ENCODE measurements around the gene BRINP3. TPM values are rescaled to one million over a fixed set of nuclear protein-coding genes. Genes with fewer than 3 reads are reported as not detected.

The BRINP3 gene
- total RNA-seq, 3 donors from 2014 or later (not counting 1 experiment from before 2014, with no cell fraction given), result not detected

DNA sequence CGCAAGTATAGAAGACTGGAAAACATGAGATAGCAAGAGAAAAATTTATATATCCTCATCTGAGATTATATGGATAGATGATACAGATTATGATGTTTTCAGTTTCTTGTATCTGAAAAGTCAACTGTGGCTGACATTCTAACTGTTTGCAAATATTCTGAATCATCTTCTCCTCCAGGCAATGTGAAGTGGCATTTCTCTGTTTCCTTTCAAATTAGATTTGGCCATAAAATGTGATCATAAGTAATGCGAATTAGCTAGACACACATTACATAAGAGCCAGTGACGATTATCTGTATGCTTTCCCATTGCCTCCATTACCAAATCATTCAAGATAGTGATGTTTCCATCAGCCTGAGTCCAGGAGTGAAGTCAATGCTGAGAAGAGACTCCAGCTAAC lies 265.2 kb downstream of the BRINP3 start:
- no peaks in the 10 kb centered on the region for H3K4me1 Mint-ChIP-seq
- H3K4me3 Mint-ChIP-seq, result no peak overlapping the region
- Histone ChIP-seq H3K27ac (ENCODE audit: low read length) (no peak overlapping the region), H3K36me3 (ENCODE audit: control insufficient read depth, insufficient read depth, low read length) (no peaks in the 10 kb centered on the region), H3K4me1 (ENCODE audit: control insufficient read depth, insufficient read depth, low read length) (no peaks in the 10 kb centered on the region), H3K4me3 (ENCODE audit: low read length) (no peak overlapping the region), H3K9me3 (ENCODE audit: control insufficient read depth, insufficient read depth, low read length) (peaks cover 6% of the 10 kb centered on the region), H3K27me3 (ENCODE audit: control insufficient read depth, insufficient read depth, low read length) (no peaks in the 10 kb centered on the region)
- no peak for ATAC-seq
- H3K9me3 Mint-ChIP-seq, result peaks cover 7 to 9% of the 10 kb centered on the region in 2 donors
- H3K27me3 Mint-ChIP-seq (ENCODE audit: low read depth in 2 of 2), result no peaks in the 10 kb centered on the region
- no peak for DNase-seq
- H3K27ac Mint-ChIP-seq, result no peak overlapping the region
- 77% methylated on average over 2 of the region's 3 CpGs for WGBS (ENCODE audit: insufficient coverage)
- intact Hi-C loops (cut with micrococcal nuclease), result no loop called here
- H3K36me3 Mint-ChIP-seq, result no peaks in the 10 kb centered on the region
- TF ChIP-seq, protein P1, sequence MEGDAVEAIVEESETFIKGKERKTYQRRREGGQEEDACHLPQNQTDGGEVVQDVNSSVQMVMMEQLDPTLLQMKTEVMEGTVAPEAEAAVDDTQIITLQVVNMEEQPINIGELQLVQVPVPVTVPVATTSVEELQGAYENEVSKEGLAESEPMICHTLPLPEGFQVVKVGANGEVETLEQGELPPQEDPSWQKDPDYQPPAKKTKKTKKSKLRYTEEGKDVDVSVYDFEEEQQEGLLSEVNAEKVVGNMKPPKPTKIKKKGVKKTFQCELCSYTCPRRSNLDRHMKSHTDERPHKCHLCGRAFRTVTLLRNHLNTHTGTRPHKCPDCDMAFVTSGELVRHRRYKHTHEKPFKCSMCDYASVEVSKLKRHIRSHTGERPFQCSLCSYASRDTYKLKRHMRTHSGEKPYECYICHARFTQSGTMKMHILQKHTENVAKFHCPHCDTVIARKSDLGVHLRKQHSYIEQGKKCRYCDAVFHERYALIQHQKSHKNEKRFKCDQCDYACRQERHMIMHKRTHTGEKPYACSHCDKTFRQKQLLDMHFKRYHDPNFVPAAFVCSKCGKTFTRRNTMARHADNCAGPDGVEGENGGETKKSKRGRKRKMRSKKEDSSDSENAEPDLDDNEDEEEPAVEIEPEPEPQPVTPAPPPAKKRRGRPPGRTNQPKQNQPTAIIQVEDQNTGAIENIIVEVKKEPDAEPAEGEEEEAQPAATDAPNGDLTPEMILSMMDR (IDR thresholded peaks at IDR 0.05), result no peak

DNA sequence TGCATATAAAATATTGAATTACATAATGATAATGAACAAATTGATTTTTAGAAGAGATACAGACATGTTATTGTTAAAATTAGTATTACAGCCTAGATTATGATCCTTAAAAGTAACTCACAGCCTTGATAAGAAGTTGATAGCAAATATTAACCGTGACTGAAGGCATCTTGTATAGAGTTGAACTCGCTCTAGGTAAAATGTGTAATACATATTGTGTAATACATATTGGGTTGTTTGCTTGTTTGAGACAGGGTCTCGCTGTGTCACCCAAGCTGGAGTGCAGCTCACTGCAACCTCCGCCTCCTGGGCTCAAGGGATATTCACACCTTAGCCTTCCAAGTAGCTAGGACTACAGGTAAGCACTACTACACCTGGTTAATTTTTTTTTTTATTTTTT lies 269.9 kb downstream of the BRINP3 start:
- H3K4me1 ChIP-seq (ENCODE audit: control insufficient read depth, insufficient read depth, low read length), result no peaks in the 10 kb centered on the region
- ATAC-seq (no peak), DNase-seq (no peak)
- intact Hi-C loops (cut with micrococcal nuclease), result no loop called here
- TF ChIP-seq, protein P1 (IDR thresholded peaks at IDR 0.05), result no peak
- no peak overlapping the region for H3K27ac ChIP-seq (ENCODE audit: low read length)
- no peak overlapping the region for H3K4me3 ChIP-seq (ENCODE audit: low read length)
- peaks cover 6% of the 10 kb centered on the region for H3K9me3 ChIP-seq (ENCODE audit: control insufficient read depth, insufficient read depth, low read length)
- Mint-ChIP-seq H3K4me3 (no peak overlapping the region), H3K27ac (no peak overlapping the region), H3K27me3 (ENCODE audit: low read depth in 2 of 2) (no peaks in the 10 kb centered on the region), H3K9me3 (peaks cover 3 to 14% of the 10 kb centered on the region in 2 donors), H3K36me3 (peaks cover 5% of the 10 kb centered on the region), H3K4me1 (no peaks in the 10 kb centered on the region)
- no peaks in the 10 kb centered on the region for H3K27me3 ChIP-seq (ENCODE audit: control insufficient read depth, insufficient read depth, low read length)
- WGBS (ENCODE audit: insufficient coverage), result 83% methylated on average over 4 of the region's 4 CpGs
- no peaks in the 10 kb centered on the region for H3K36me3 ChIP-seq (ENCODE audit: control insufficient read depth, insufficient read depth, low read length)

DNA sequence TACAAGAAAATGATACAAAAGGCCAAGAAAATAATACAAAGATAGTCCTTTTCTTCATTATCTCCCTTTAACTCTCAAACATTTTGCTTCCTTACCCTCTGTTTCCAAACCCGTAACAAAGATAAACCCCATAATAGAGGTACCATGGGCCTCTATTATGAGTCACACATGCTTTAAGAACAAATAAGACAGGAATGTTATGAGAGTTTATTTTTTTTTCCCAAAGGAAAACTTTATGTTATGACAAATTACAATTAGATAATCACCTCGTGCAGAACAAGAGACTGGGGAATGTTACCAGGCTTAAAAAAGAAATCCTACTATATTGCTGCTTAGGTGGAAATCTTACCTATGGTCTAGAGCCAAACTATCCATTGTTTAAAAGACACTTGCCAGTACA lies 272.0 kb downstream of the BRINP3 start:
- Histone ChIP-seq H3K4me1 (ENCODE audit: control insufficient read depth, insufficient read depth, low read length) (no peaks in the 10 kb centered on the region), H3K27ac (ENCODE audit: low read length) (no peak overlapping the region), H3K36me3 (ENCODE audit: control insufficient read depth, insufficient read depth, low read length) (no peaks in the 10 kb centered on the region), H3K9me3 (ENCODE audit: control insufficient read depth, insufficient read depth, low read length) (peaks cover 9% of the 10 kb centered on the region), H3K27me3 (ENCODE audit: control insufficient read depth, insufficient read depth, low read length) (no peaks in the 10 kb centered on the region), H3K4me3 (ENCODE audit: low read length) (no peak overlapping the region)
- DNase-seq (no peak), ATAC-seq (no peak)
- H3K36me3 Mint-ChIP-seq, result peaks cover 5% of the 10 kb centered on the region
- intact Hi-C loops (cut with micrococcal nuclease), result no loop called here
- H3K9me3 Mint-ChIP-seq, result peaks cover 6 to 15% of the 10 kb centered on the region in 2 donors
- TF ChIP-seq, protein P1 (IDR thresholded peaks at IDR 0.05), result no peak
- no peaks in the 10 kb centered on the region for H3K27me3 Mint-ChIP-seq (ENCODE audit: low read depth in 2 of 2)
- H3K27ac Mint-ChIP-seq, result no peak overlapping the region
- H3K4me1 Mint-ChIP-seq, result no peaks in the 10 kb centered on the region
- H3K4me3 Mint-ChIP-seq, result no peak overlapping the region
- no CpG with 5 or more reads among the region's 2 CpGs for whole genome bisulfite sequencing (ENCODE audit: insufficient coverage)

DNA sequence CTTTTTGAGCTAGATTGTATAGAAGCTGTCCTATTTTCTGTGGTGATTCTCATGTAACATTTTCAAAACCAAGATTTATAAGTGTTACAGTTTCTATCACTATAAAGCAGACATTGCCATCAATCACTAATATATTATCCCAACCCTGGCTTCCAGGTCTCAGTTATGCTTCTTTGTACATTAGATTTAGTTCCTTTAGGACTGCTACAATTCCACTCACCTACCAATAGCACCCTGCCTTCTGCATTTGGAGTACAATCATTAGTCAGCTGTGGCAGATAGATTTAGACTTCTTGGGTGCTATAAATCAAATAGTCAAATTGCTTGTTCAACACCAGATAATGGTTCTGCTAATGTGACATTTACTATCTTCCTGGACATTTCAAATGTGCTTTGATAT lies 281.6 kb downstream of the BRINP3 start:
- no peak for DNase-seq
- Mint-ChIP-seq H3K27ac (no peak overlapping the region), H3K9me3 (peaks cover 10 to 31% of the 10 kb centered on the region in 2 donors), H3K4me3 (no peak overlapping the region), H3K27me3 (ENCODE audit: low read depth in 2 of 2) (no peaks in the 10 kb centered on the region), H3K36me3 (peaks cover 20% of the 10 kb centered on the region), H3K4me1 (no peaks in the 10 kb centered on the region)
- H3K4me3 ChIP-seq (ENCODE audit: low read length), result no peak overlapping the region
- H3K9me3 ChIP-seq (ENCODE audit: control insufficient read depth, insufficient read depth, low read length), result peaks cover 10% of the 10 kb centered on the region
- intact Hi-C loops (cut with micrococcal nuclease), result no loop called here
- no peak for ATAC-seq
- H3K27ac ChIP-seq (ENCODE audit: low read length), result no peak overlapping the region
- H3K36me3 ChIP-seq (ENCODE audit: control insufficient read depth, insufficient read depth, low read length), result no peaks in the 10 kb centered on the region
- TF ChIP-seq, protein P1 (IDR thresholded peaks at IDR 0.05), result no peak
- H3K4me1 ChIP-seq (ENCODE audit: control insufficient read depth, insufficient read depth, low read length), result no peaks in the 10 kb centered on the region
- H3K27me3 ChIP-seq (ENCODE audit: control insufficient read depth, insufficient read depth, low read length), result no peaks in the 10 kb centered on the region

Data from natural killer cell (primary cell).